Naive thymus-derived CD8-positive, alpha-beta T cell (primary cell): ENCODE data around the gene PHF21A. TPM values are rescaled to one million over a fixed set of nuclear protein-coding genes. Genes with fewer than 3 reads are reported as not detected.

Source experiments
- ATAC-seq, 2 donors: fragments of 150-1000 bp; cut with Tn5 transposase in 1 of 2; sonication (Bioruptor Pico), chemical (Tn5 transposase) in 1 of 2; 1 replicate in 1 of 2; 2 replicates in 1 of 2; pipeline ENCODE4 v1.10.0; 2021; ENCODE audit warnings: mild to moderate bottlenecking in 2 of 2, moderate library complexity in 2 of 2
- POLR2A ChIA-PET: fragments of 350-600 bp; sonication (Branson Sonifier 250); formaldehyde crosslinking; loops from one replicate; lab custom pipeline; 2021; ENCODE audit warnings: antibody characterized with exemption; lab: Charles Lee
- DNase-seq, 10 donors: peaks; one replicate each; pipeline versions ENCODE4 v3.0.0 to v3.0.0-alpha.2; 2020 to 2022
- H3K27ac Mint-ChIP-seq, 10 donors: one replicate each; pipeline ENCODE4 v1.8.0; 2020 to 2022; ENCODE audit warnings: mild to moderate bottlenecking in 10 of 10, mixed read lengths in 10 of 10, moderate library complexity in 4 of 10, inconsistent platforms in 1 of 10
- H3K27me3 Mint-ChIP-seq, 5 donors: one replicate each; pipeline ENCODE4 v1.8.0; 2021 to 2022; ENCODE audit warnings: mixed read lengths in 5 of 5
- H3K36me3 Mint-ChIP-seq, 3 donors: one replicate each; pipeline ENCODE4 v1.8.0; 2020 to 2022; ENCODE audit warnings: mixed read lengths in 3 of 3, mild to moderate bottlenecking in 2 of 3, inconsistent platforms in 1 of 3
- H3K4me1 Mint-ChIP-seq, 4 donors: one replicate each; pipeline ENCODE4 v1.8.0; 2021 to 2022; ENCODE audit warnings: mixed read lengths in 4 of 4
- H3K4me3 Mint-ChIP-seq, 10 donors: one replicate each; pipeline ENCODE4 v1.8.0; 2020 to 2022; ENCODE audit warnings: mild to moderate bottlenecking in 10 of 10, mixed read lengths in 10 of 10, moderate library complexity in 6 of 10, inconsistent platforms in 1 of 10
- H3K9me3 Mint-ChIP-seq, 9 donors: one replicate each; pipeline ENCODE4 v1.8.0; 2020 to 2022; ENCODE audit warnings: mixed read lengths in 9 of 9, mild to moderate bottlenecking in 3 of 9, inconsistent platforms in 1 of 9, moderate library complexity in 1 of 9
- polyA plus RNA-seq, 3 donors: library from polyadenylated mRNA; unstranded; fragments of 300-500 nt; fragmentation: Illumina TruSeq; gene quantifications; one replicate each; pipeline ENCODE4 v1.2.3, GENCODE V29; 2021
- total RNA-seq, 8 experiments: library from RNA in 2 of 8; stranded (reverse) in 2 of 8; gene quantifications; one replicate each; pipeline ENCODE4 v1.2.3 and lab custom pipeline; 2021 to 2026

The PHF21A gene
- total and polyA plus RNA-seq, 5 experiments from 2014 or later: 4.9 to 60.7 (median 9.2) TPM

DNA sequence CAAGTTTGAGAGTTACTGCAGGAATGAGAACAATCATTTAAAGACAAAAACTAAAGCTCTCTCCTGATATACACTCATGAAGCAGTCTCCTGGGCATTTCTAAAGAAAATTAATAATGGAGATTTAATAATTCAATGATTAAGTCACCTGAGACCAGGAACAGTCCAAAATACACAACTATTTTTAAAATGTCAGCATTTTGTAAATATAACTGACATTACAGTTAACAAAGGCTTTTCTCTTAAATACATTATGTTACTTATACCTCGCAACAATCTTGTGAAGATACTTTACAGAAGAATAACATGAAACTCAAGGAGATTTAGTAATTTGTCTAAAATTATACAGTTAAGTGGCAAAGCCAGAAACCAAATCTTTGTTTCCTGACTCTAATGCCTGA, 111.2 kb downstream of the PHF21A start:
- no peak for ATAC-seq
- POLR2A ChIA-PET: no interaction called here
- Mint-ChIP-seq H3K27me3 (no peaks in the 10 kb centered on the region), H3K4me3 (no peak overlapping the region), H3K27ac (peak overlapping the region in 3 of 10 donors; percentile 7 to 18 (median 12)), H3K4me1 (peaks cover 3 to 11% (median 9%) of the 10 kb centered on the region in 4 donors), H3K9me3 (peaks cover 0 to 2% (median 0%) of the 10 kb centered on the region in 9 donors), H3K36me3 (peaks cover 0 to 3% (median 0%) of the 10 kb centered on the region in 3 donors)
- no peak for DNase-seq

DNA sequence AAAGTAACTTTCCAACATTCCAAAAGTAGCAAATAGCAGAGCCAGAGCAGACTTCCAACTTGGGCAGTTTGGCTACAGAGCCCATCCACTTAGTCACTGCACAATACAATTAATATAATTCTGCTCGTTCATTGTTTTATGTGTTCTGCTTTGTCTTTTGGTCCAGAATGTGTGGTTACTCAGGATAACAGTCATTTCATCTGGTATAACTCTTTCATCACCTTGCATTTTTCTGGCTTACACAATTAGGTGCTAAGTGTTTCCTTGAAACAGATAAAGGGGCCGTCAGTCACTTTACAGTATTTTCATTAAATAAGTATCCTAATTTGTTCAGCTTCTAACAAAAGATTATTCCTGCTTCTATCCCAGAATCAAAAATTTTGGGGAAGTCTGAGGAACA, 111.6 kb downstream of the PHF21A start:
- H3K4me3 Mint-ChIP-seq: no peak overlapping the region
- H3K9me3 Mint-ChIP-seq: no peaks in the 10 kb centered on the region
- peak overlapping the region in 3 of 10 donors; percentile 7 to 27 (median 12) for H3K27ac Mint-ChIP-seq

GRCh38 chr11:46006418-46007070, 114.7 kb downstream of the PHF21A start:
- Mint-ChIP-seq H3K27ac (peak overlapping the region in 4 of 10 donors; percentile 12 to 66 (median 27)), H3K27me3 (no peaks in the 10 kb centered on the region), H3K4me1 (peaks cover 2 to 17% (median 4%) of the 10 kb centered on the region in 4 donors), H3K4me3 (no peak overlapping the region), H3K36me3 (no peaks in the 10 kb centered on the region), H3K9me3 (no peaks in the 10 kb centered on the region)
- ATAC-seq: peak; percentile 84 to 88
- DNase-seq: peak in 6 of 10 donors; percentile 16 to 63 (median 44)
- POLR2A ChIA-PET: interaction anchor here (0.6 to 0.9 kb wide), 2 partner anchors 41 to 163 kb away, joined by 3 read pairs; no protein-coding TSS in a partner anchor

More for the DNA sequence above, 111.6 kb downstream of the PHF21A start:
- no peaks in the 10 kb centered on the region for H3K27me3 Mint-ChIP-seq
- H3K4me1 Mint-ChIP-seq: peaks cover 3 to 14% (median 11%) of the 10 kb centered on the region in 4 donors
- DNase-seq: no peak
- no peaks in the 10 kb centered on the region for H3K36me3 Mint-ChIP-seq
- ATAC-seq: no peak
- POLR2A ChIA-PET: no interaction called here

DNA sequence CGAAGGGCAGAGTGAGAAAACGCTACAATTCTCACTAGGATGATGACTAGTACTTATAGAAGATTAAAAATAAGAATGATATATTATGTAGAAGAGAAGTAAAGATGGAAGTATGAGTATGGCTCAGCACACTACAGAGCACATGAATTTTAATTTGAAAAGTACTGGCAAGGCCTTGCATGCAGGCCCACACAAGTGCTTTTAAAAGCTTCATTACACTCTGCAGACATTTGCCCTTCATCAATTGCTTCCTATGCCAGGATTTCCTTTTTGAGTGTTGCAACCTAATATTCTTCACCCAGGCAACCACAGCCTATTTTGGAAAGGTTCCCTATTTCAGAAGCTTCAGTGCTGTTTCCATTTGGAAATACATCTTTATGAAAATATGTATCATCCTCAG, 117.7 kb downstream of the PHF21A start:
- ATAC-seq (no peak), DNase-seq (no peak)
- peaks cover 2 to 16% (median 6%) of the 10 kb centered on the region in 4 donors for H3K4me1 Mint-ChIP-seq
- no peaks in the 10 kb centered on the region for H3K9me3 Mint-ChIP-seq
- peaks cover 0 to 3% (median 0%) of the 10 kb centered on the region in 3 donors for H3K36me3 Mint-ChIP-seq
- POLR2A ChIA-PET: no interaction called here
- H3K27me3 Mint-ChIP-seq: no peaks in the 10 kb centered on the region
- no peak overlapping the region for H3K4me3 Mint-ChIP-seq
- no peak overlapping the region for H3K27ac Mint-ChIP-seq

- POLR2A ChIA-PET: interaction anchor here (0.5 kb wide), 1 partner anchor 158 kb away, joined by 3 read pairs; no protein-coding TSS in a partner anchor
- Mint-ChIP-seq H3K27me3 (no peaks in the 10 kb centered on the region), H3K4me3 (no peak overlapping the region), H3K36me3 (peaks cover 0 to 3% (median 0%) of the 10 kb centered on the region in 3 donors), H3K27ac (no peak overlapping the region), H3K4me1 (peaks cover 5 to 23% (median 7%) of the 10 kb centered on the region in 4 donors), H3K9me3 (no peaks in the 10 kb centered on the region)
- ATAC-seq (no peak), DNase-seq (no peak)
These were observed 119.1 kb downstream of the PHF21A start for GRCh38 chr11:46002189-46002588.

DNA sequence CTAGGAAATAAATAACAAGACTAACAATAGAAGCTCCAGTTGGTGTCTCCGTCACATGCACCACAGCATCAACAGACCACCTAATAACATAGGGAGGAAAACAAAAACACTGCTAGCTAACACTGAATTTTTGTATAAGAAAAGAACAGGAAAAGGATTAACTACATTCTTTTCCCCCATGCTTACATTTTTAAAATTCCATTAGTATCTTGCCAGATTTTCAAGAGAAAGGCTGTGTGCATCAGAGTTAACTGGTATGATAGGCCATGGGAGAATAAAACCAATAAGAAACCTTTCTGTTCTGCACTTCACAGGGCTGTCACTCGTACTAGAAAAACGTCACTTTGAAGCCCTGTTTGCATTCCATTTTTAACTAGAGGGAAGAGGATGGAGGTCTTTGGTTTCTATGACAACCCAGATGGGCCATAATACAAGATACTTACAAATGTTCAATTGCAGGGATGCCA, 119.8 kb downstream of the PHF21A start:
- Mint-ChIP-seq H3K36me3 (peaks cover 0 to 3% (median 0%) of the 10 kb centered on the region in 3 donors), H3K4me3 (no peak overlapping the region), H3K4me1 (peaks cover 7 to 25% (median 7%) of the 10 kb centered on the region in 4 donors), H3K27me3 (no peaks in the 10 kb centered on the region), H3K9me3 (no peaks in the 10 kb centered on the region), H3K27ac (no peak overlapping the region)
- DNase-seq (no peak), ATAC-seq (no peak)
- POLR2A ChIA-PET: no interaction called here

- H3K27me3 Mint-ChIP-seq: no peaks in the 10 kb centered on the region
- POLR2A ChIA-PET: no interaction called here
- H3K9me3 Mint-ChIP-seq: no peaks in the 10 kb centered on the region
- no peak for ATAC-seq
- DNase-seq: no peak
- H3K36me3 Mint-ChIP-seq: peaks cover 0 to 3% (median 0%) of the 10 kb centered on the region in 3 donors
- H3K27ac Mint-ChIP-seq: peak overlapping the region in 2 of 10 donors; percentile 35 to 55
- no peak overlapping the region for H3K4me3 Mint-ChIP-seq
- H3K4me1 Mint-ChIP-seq: peaks cover 5 to 29% (median 7%) of the 10 kb centered on the region in 4 donors
These were observed 123.7 kb downstream of the PHF21A start for GRCh38 chr11:45997599-45997998.

DNA sequence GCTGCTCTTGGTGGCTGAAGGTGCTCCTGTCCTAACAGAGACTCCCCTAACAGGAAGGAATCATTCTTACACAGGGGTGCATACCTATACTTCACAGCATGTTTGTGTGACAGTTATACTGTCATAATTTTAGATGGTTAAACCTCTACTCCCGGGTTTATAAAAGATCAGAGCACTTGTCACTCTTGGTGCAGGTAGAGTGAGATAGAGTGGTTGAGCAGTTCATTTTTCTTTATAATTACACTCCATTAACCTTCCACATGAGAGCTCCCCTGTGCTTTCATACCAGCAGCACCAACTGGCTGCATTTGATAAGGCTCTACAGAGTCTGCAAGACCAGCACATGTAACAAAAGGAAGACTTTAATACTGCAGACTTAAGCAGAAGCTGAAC, 125.9 kb downstream of the PHF21A start:
- no peak for DNase-seq
- H3K27me3 Mint-ChIP-seq: no peaks in the 10 kb centered on the region
- no peak overlapping the region for H3K4me3 Mint-ChIP-seq
- no peaks in the 10 kb centered on the region for H3K9me3 Mint-ChIP-seq
- no peak overlapping the region for H3K27ac Mint-ChIP-seq
- POLR2A ChIA-PET: no interaction called here
- H3K4me1 Mint-ChIP-seq: peaks cover 12 to 35% (median 12%) of the 10 kb centered on the region in 4 donors
- H3K36me3 Mint-ChIP-seq: peaks cover 0 to 3% (median 0%) of the 10 kb centered on the region in 3 donors
- no peak for ATAC-seq

DNA sequence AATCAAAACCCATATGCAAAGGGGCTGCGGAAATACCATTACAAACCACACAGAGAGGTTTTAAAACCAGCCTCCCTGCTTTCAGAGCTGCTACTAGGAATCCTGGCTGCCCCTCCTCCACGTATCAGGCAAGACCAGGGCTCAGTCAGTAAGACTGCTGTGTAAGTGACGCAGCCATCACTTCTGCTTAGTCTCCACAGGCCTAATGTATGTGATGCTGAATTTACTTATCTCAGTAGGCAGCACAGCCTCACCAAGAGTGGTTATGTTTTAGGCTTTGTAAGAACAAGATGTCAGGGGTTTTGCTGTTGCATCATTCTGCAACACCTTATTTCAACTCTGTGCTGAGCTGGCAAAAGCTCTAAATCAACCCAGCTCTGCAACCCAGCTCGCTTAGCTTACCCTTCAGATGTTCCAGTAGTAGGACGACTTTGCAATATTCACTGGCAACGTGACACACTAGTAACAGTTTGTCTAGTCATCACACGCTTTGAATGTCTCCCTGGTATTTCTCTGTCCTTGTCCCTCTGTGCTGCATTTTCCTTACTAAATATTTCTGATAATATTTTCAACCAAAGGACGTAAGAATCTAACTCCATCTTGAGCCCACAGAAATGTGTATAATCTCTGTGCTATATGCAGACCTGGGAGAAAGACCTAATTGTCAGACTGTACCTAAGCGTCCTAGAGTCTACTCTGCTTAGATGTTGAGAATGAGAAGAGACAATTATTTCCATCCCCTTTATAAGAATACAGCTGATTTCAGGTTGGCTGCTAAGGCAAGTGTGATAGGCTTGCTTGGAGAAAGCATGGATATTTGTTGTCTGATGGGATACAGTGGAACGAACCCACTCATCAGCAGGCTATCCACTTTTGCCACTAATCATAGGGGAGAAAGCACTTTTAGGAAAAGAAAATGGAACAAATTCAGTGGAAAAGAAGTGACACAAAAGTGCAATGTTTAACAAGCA, 126.6 kb downstream of the PHF21A start:
- POLR2A ChIA-PET: no interaction called here
- H3K4me3 Mint-ChIP-seq: no peak overlapping the region
- DNase-seq (no peak), ATAC-seq (no peak)
- H3K4me1 Mint-ChIP-seq: peaks cover 9 to 32% (median 13%) of the 10 kb centered on the region in 4 donors
- no peaks in the 10 kb centered on the region for H3K27me3 Mint-ChIP-seq
- peaks cover 0 to 3% (median 0%) of the 10 kb centered on the region in 3 donors for H3K36me3 Mint-ChIP-seq
- H3K9me3 Mint-ChIP-seq: no peaks in the 10 kb centered on the region
- no peak overlapping the region for H3K27ac Mint-ChIP-seq

GRCh38 chr11:45993531-45994001, 127.7 kb downstream of the PHF21A start:
- Mint-ChIP-seq H3K27ac (peak overlapping the region in 1 of 10 donors; percentile 16), H3K27me3 (no peaks in the 10 kb centered on the region), H3K4me1 (peaks cover 9 to 30% (median 13%) of the 10 kb centered on the region in 4 donors), H3K4me3 (no peak overlapping the region), H3K36me3 (no peaks in the 10 kb centered on the region), H3K9me3 (no peaks in the 10 kb centered on the region)
- POLR2A ChIA-PET: no interaction called here
- ATAC-seq (no peak), DNase-seq (no peak)

GRCh38 chr11:45988921-45989320, 132.3 kb downstream of the PHF21A start:
- no peak overlapping the region for H3K27ac Mint-ChIP-seq
- H3K4me3 Mint-ChIP-seq: no peak overlapping the region
- POLR2A ChIA-PET: no interaction called here
- no peak for DNase-seq
- H3K36me3 Mint-ChIP-seq: peaks cover 0 to 2% (median 0%) of the 10 kb centered on the region in 3 donors
- no peak for ATAC-seq
- H3K4me1 Mint-ChIP-seq: peaks cover 10 to 30% (median 20%) of the 10 kb centered on the region in 4 donors
- H3K9me3 Mint-ChIP-seq: no peaks in the 10 kb centered on the region
- no peaks in the 10 kb centered on the region for H3K27me3 Mint-ChIP-seq

DNA sequence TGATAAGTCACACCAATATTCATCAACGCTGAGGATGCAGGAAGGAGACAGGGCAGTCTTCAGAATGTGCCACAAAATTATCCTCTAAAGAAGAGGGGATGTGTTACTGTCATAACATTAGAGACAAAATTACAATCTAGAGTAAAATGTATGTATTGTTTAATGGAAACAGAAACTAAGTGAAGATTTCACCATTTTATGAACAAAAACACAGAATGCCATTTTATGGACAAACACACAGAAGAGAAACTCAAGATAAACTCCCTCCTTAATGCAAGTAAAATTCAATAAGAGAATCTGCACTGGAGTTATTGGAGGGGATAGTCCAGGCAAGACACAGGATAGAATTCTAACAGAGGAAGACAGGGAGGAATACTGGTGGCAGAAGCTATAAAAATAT, 136.0 kb downstream of the PHF21A start:
- Mint-ChIP-seq H3K27me3 (no peaks in the 10 kb centered on the region), H3K27ac (peak overlapping the region in 4 of 10 donors; percentile 1 to 48 (median 26)), H3K4me3 (no peak overlapping the region), H3K9me3 (no peaks in the 10 kb centered on the region), H3K36me3 (peaks cover 0 to 9% (median 0%) of the 10 kb centered on the region in 3 donors), H3K4me1 (peaks cover 6 to 33% (median 17%) of the 10 kb centered on the region in 4 donors)
- POLR2A ChIA-PET: no interaction called here
- DNase-seq (no peak), ATAC-seq (no peak)
